ENCODE results near the gene MED8.

Gene MED8, protein sequence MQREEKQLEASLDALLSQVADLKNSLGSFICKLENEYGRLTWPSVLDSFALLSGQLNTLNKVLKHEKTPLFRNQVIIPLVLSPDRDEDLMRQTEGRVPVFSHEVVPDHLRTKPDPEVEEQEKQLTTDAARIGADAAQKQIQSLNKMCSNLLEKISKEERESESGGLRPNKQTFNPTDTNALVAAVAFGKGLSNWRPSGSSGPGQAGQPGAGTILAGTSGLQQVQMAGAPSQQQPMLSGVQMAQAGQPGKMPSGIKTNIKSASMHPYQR

DNA sequence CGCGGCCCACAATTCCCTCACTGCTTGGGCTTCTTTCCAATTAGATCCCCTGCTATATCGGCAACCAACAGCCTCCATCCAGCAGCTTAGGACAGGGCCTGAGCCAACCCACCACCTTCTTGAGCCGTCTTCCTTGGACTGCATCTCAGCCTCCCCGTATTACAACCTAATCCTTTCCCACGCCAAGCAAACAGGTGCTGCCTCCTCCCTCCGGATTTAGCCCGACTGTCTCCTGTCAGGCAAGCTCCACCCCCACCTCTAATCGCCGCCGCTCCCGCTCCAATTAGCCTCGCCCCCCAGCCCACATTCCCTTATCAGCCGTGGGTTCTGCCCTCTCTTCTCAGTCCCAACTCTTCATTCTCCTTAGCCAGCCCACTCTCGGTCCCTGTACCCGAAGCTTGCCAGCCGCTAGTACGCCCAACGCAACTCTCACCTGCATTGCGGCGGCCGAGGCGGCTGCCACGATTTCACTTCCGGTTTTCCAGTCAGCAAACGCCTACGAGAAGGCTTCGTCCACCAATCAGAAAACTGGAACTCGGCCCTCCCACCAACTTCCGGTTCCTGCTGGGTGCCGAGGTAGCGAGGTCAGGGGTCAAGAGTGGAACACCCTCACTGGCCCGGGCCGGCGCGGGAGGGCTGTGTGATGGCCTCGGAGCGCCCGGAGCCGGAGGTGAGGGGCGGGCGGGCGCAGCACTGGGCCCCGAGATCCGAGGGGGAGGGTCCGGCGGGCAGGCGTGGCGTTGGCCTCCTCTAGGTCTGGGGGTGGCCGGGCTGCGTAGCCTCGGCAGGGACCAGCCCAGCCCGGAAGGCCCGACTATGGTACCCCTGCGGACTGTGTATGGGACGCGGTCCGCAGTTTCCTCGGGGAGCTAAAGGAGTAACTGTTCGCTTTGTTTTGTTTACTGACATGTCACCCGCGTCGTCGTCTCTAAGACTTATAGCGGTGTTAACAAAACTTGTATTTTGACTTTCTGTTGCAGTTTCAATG is at the start of gene MED8, which contains the start of gene SZT2:
TSS of gene MED8 (minus strand) at position 475 of the 988 bp plus-strand sequence. CDS start at position 439, 36 bp downstream.
TSS of gene SZT2 (plus strand) at position 574 of the 988 bp plus-strand sequence. CDS start at position 644, 70 bp downstream.
- peak; percentile 96 for DNase-seq

DNA sequence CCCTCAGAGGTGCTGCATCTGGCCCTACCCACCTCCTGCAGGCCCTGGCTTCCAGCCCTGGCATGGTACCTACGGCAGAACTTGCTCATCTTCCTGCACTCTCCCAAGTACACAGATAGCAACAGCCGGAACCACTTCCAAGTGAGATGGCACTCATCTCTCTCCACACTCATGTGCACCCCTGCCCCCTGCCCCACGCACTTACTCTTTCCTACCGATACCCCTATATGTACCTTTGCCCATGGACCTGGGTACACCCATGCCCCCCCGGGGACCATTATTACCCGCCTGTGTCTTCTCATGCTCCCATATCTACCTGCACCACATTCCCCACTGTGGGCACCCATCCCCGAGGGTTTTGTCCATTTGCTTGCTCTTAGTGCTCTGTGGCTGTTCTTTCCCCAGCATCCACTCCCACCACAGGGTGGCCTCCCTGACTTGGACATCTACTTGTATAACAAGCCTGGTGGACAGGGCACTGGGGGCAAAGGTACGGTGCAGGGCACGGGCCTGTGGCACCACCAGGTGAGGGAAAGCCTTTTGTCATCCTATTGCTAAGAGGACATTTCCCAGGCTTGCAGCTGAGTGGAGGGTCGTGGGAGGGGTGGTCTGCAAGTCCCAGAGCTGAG is 49.5 kb upstream of the MED8 start:
- DNase-seq, result no peak

DNA sequence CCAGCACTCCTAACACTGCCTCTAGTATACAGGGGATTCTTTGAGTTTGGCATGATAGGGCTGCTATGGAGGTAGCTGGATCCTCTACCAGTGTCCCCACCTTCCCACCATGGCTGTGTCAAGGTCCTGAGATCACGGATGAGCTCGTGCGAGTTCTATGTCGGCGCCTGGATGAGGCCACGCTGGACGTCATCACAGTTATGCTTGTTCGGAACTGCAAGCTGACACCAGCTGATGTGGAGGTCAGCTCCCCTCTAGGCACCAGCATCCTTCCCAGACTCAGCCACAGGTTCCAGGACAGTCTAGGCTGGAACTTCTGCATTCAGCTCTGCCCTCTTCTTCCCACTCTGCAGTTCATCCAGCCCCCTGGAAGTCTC is 49.0 kb upstream of the MED8 start:
- no peak for DNase-seq

DNA sequence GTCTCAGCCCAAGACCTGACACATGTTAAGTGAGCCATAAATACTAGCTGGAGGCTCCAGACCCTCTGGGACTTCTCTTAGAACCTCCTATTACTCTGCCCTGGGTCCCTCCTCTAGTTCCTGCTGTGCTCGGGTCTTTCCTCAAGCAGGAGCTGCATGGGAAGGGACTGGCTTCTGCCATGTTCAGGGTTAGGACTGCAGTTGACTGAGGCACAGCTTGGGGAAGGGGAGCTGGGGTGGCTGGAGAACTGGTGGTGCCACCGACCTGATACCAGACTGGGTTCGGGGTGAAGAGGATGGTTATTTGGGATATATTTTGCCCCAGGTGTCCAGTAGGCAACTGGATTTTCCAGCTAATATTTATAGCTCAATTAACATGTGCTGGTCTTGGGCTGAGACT is 48.4 kb upstream of the MED8 start:
- no peak for DNase-seq

DNA sequence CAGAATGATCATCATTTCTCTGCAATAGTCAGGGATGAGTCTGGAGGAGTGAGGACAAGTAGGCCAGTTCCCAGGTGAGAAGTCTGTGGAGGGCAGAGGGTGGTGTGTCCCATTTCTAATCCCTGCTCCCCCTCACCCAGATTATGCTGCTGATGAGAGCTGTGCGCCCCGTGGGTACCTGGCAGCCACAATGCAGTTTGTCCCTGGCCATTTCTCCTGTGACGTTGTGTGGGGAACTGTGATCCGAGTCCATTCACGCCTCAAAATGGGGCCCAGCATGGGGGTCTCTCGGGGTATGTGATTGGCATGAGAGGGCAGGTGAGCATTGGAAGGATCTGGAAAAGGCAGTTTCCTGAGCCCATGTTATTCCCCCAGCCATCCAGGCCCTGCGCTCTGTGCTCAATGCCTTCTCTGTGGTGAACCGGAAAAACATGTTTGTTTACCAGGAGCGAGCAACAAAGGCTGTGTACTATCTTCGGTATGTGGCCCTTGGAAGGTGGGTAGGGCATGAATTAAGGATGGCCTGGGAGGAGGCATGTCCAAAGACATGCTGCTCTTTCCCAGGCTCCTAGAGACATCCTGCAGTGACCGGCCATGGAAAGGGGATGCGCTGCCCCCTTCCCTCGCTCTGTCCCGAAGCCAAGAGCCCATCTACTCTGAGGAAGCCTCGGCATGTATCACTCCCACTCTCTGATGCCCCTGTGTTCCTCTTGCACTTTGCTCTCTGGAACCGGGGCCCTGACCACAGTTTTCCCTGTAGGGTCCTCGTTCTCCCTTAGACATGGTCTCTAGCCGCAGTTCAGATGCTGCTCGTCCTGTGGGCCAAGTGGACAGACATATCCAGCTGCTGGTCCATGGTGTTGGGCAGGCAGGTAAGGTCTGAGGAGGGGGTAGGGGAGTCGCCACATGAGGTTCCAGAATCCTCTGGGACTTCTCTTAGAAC is 47.7 kb upstream of the MED8 start:
- DNase-seq, result no peak

DNA sequence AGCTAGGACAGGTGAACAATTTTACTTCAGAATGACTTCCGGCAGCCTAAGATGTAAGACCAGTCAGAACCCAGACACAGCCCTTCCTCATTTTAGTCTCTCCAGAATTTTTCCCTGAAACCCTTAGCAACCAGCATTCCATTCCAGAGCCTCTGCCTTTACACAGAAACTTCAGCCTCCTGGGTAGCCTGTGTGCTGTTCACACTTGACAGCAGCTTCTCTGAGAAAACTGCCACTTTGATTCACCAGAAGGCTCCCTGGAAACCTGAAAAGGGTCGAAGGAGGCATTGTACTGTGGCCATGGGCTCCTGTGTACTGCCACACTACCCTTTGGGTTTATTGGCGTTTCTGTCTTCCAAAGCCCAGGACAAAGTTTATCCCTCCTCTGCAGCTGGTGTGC is 46.8 kb upstream of the MED8 start:
- DNase-seq, result no peak

DNA sequence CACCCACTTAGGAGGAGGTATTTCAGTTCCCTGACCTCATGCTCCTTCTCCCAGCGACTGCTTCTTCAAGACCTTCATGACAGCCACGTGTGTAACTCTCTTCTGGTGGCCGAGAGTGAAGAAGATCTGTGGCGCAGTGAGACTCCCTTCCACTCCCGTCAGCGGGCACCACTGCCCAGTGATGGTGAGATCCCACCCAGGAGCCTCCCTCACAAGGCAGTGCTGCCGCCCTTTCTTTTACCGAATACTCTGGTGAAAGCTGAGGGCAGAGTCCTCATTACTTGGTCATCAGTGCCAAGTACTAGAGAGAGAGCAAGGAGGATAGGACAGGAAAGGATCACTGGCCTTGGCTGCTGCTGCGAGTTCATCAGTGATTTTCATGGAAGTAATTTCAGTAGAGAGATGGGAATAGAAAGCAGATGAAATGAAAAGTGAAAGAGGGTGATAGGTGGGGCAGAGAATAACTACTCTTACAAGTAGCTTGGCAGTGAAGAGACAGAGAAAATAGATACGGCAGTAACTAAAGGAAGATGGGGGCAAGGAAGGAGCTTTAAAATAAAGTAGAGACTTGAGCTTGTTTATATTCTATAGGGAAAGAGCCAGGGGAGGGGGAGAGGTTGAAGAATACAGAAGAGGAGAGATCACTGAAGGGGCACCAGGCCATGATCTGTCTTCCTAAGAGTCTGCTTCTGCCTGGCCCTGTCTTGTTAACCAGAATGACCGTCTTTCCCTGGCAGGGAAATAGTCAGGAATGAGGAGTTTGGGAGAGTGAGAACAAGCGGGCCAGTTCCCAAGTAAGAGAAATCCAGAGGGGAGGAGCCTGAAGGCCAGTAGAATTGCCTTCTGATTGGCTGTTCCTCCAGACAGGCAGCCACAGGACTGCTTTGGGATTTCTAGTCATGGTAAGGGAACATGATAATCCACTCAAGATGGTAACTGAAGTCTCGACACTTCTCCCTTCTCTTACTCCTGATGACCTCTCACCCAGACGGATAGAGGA is 45.8 kb upstream of the MED8 start:
- DNase-seq, result no peak

DNA sequence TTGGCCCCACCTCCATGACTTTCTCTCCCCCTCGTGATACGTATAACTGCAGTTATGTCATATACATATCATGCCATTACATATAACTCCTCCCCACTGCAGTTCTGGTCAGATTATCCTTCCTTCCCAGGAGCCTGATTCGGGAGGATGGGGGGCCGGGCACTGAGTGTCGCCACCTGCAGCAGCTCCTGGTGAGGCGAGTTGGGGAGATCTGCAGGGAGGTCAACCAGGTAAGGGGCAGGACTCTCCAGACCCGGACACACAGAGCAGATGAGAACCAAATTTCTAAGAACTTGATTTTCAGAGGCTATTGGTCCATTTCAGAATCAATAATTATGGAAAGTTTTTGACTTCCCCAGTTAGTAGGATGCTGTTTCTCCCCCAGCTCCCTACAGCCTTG is 44.7 kb upstream of the MED8 start:
- DNase-seq, result no peak

DNA sequence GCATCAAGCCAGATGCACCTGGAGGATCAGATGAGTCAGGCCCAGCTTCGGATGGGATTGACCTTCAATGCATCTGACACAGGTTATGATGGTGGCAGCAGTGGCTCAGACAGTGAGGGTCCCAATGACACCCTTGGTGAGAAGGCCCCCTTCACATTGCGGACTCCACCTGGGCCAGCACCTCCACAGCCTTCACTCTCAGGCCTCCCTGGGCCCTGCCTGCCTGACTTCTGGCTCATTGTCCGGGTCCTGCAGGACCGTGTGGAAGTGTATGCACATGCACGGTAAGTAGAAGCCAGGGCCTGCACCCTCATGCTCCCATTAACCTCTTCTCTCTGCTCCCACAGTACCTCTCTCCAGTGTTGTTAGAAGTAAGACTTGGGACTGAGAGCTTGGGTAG is 43.3 kb upstream of the MED8 start:
- no peak for DNase-seq

DNA sequence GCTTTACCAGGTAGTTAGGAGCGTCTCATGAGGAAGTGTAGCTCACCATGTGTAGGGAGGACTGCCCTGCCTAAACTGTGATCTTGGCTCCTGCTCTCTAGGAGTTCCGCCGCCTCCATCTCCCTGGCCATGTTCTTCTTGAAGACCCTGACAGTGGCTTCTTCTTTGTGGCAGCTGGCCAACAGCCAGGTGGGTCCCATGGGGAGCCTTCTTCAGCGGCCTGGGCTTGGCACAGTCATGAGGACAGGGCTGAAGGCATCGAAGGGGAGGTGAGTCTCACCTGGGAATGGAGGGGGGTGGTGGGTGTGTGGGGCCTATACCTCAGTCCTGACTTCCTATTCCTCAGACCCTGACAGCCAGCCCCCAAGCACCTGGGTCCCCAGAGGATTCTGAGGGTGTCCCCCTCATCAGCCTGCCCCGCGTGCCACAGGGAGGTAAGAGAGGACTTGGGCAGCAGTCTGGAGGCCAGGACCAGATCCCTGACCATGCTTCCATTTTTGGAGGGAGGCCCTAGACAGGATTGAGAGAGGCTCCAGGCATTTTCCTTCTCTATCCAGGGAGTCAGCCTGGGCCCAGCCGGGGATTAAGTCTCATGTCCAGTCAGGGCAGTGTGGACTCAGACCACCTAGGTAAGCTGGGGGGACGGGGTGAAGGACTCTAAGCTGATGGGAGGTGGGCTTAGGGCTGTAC is 42.7 kb upstream of the MED8 start:
- no peak for DNase-seq

DNA sequence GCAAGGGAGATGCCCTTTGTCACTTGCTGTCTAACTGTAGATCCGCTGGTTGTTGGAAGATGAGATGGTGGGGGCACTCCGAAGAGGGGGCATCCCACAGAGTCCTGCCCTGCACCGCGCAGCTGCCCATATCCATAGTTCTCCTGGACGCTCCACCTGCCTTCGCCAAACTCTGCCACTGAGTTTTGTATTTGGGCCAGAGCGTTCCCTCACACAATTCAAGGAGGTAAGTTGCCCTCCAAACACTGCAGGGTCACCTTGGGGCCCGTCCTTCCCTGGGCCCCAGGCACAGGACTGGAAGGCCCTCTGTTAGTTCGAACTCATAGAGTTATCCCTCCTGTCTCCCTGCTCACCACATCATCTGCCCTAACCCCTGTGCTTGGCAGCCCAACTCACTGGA is 42.1 kb upstream of the MED8 start:
- DNase-seq, result no peak

DNA sequence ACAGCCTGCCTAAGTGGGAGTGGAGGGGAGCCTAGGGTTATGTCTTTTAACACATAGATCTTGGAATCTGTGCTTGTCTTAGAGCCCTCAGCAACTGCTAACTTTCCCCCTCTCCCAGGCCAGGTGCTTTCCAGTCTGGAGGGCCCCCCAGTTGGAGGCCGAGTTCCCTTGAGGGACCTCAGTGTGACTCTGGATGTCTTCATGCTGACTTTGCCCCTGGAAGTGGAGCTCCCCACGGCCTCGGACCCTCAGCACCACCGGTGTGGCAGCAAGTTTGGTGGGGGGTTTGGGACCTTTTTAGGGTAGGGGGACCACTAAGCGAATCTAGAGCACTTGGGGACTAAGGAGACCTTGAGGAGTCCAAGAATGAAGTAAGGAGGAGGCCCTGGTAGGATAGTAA is 41.2 kb upstream of the MED8 start:
- no peak for DNase-seq

DNA sequence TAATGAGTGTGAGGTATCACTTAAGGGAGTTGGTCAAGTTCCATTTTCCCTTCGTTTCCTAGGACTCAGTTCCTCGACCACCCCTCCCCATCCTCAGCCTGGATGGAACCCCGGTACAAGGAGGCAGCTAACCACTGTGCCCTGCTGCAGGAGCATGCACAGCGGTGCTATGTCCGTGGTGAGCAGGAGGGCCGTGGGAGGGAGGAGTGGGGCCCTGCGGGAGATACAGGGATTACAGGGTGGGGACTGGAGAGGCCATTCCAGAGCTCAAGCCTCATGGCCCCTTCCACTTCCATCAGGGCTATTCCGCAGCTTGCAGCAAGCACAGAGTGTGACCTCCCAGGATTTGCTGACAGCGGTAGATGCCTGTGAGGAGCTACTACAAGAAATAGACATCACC is 38.3 kb upstream of the MED8 start:
- no peak for DNase-seq

DNA sequence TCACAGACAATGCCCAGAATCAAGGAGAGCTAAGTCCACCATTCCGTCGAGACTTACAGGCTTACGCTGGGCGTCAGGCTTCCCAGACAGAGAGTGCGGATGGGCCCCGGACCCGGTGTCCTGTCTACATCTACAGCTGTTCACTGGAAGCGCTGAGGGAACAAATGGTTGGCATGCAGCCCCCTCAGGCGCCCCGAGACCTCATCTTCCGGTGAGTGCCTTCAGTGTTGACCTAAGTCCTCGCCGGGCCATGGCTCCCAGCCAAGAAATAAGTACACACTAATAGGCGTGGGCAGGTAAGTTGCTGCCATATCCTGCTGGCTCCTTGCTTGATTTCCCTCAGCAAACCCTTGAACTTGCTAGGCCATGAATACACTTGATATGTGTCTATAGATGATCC is 37.9 kb upstream of the MED8 start:
- peak; percentile 88 for DNase-seq

DNA sequence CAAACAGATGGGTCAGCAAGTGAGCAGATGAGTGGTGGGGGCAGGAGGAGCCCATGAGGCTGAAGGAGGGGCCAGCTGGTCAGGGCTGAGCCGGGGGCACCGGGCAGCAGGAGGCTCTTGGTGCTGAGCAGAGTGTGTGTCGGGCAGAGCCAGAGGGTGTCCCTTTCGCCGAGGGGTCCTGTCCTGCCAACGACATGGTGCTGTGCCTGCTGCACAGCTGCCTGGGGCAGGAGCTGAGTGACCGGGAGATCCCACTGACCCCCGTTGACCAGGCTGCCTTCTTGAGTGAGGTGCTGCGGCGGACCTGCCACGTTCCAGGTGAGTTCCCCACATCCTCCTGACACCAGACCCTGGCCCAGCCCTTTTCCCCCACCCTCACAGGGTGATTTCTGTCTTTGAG is 36.6 kb upstream of the MED8 start:
- no peak for DNase-seq

DNA sequence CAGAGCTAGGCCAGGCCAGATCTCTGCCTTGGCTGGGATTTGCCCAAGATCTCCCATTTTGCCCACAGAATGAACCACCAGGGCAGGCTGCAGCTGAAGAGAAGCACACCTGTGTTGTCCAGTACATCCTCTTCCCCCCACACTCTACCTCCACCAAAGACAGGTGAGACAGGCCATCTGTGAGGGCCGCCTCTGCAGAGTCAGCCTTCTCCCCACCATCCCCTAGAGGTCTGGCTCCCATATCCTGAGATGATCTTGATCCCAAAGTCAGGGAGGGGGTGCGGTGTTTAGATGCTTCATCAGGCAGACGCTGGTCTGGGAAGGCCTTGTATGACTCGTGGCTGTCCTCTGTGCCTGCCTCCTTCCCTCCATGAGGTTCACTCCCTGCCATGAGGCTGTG is 35.4 kb upstream of the MED8 start:
- no peak for DNase-seq

DNA sequence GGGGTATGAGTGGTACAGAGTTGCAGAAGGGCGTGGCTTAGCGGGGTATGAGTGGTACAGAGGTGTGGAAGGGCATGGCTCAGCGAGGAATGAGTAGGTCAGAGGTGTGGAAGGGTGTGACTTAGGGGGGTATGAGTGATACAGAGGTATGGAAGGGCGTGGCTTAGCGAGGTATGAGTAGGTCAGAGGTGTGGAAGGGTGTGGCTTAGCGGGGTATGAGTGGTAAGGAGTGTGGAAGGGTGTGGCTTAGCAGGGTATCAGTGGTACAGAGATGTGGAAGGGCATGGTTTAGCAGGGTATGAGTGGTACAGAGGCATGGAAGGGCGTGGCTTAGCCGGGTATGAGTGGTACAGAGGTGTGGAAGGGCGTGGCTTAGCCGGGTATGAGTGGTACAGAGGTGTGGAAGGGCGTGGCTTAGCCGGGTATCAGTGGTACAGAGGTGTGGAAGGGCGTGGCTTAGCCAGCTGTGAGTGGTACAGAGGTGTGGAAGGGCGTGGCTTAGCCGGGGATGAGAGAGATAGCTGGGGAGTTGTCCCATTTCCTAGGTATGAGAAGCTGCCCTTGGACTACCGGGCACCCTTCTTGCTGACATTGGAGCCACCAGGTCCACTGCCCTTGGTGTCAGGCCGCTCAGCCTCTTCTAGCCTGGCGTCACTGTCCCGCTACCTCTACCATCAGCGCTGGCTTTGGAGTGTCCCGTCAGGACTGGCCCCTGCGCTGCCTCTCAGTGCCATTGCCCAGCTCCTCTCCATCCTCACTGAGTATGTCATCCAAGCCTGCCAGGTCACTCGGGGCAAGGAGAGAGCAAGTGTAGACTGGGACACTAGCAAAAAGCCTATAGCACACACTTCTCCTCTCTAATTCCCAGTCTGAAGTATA is 34.3 kb upstream of the MED8 start:
- DNase-seq, result no peak

DNA sequence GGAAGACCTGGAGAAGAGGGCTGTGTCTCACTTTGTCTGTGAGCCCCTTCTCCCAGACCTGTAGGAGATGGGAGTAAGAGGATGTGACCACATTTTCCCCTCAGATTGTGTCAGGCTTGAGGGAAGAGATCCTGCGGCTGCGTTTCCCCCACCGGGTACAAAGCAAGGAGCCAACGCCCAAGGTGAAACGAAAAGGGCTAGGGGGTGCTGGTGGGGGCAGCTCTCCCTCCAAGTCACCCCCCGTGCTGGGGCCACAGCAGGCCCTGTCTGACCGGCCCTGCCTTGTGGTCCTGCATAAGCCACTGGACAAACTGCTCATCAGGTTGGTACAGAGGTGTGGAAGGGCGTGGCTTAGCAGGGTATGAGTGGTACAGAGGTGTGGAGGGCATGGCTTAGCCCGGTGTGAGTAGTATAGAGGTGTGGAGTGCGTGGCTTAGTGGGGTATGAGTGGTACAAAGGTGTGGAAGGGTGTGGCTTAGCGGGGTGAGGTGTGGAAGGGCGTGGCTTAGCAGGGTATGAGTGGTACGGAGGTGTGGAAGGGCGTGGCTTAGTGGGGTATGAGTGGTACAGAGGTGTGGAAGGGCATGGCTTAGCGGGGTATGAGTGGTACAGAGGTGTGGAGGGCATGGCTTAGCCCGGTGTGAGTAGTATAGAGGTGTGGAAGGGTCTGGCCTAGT is 33.5 kb upstream of the MED8 start:
- DNase-seq, result no peak
